Right lobe of liver (tissue), 4 donors: ENCODE measurements around the gene BTBD8.

Experiments used
- POLR2A ChIP-seq: fragments of 450-650 bp; IDR thresholded peaks from one replicate; pipeline ENCODE4 v1.6.1; 2017; ENCODE audit warnings: antibody characterized with exemption, mild to moderate bottlenecking
- TF ChIP-seq, protein P1 (sequence below), 4 donors: fragments of 200-600 bp in 3 of 4; fragments of 450-650 bp in 1 of 4; IDR thresholded peaks; one replicate each; pipeline versions ENCODE4 v1.5.1 to v1.8.0; 2016 to 2022; ENCODE audit warnings: antibody characterized with exemption in 4 of 4, mild to moderate bottlenecking in 2 of 4
- donor health status: DM: no; HTN: no; CAD: no.
- donor health status: DM: no; HTN: no; CAD: no.
- donor health status: DM: no; HTN: yes; CAD: no.

DNA sequence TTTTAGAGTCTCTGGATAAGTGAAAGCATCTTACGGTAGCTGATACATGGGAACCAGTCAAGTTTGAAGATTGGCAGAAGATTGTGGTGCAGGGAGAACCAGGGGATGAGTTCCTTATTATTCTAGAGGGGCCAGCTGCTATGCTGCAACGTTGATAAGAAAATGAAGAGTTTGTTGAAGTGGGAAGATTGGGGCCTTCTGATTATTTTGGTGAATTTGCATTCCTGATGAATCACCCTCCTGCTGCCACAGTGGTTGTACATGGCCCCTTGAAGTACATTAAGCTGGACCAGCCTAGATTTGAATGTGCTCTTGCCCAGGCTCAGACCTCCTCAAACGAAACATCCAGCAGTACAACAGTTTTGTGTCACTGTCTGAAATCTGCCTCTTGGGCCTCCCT is 45.9 kb downstream of the BTBD8 start:
- TF ChIP-seq, protein P1, sequence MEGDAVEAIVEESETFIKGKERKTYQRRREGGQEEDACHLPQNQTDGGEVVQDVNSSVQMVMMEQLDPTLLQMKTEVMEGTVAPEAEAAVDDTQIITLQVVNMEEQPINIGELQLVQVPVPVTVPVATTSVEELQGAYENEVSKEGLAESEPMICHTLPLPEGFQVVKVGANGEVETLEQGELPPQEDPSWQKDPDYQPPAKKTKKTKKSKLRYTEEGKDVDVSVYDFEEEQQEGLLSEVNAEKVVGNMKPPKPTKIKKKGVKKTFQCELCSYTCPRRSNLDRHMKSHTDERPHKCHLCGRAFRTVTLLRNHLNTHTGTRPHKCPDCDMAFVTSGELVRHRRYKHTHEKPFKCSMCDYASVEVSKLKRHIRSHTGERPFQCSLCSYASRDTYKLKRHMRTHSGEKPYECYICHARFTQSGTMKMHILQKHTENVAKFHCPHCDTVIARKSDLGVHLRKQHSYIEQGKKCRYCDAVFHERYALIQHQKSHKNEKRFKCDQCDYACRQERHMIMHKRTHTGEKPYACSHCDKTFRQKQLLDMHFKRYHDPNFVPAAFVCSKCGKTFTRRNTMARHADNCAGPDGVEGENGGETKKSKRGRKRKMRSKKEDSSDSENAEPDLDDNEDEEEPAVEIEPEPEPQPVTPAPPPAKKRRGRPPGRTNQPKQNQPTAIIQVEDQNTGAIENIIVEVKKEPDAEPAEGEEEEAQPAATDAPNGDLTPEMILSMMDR (IDR thresholded peaks at IDR 0.05) = no peak
- no peak for TF ChIP-seq POLR2A
